Measurements from ENCODE around the gene SEMA4D. TPM values are rescaled to one million over a fixed set of nuclear protein-coding genes. Genes with fewer than 3 reads are reported as not detected.
A peak's percentile ranks its signal among the peaks of the same experiment; 100 is the strongest.

SEMA4D gene
- polyA plus RNA-seq, 1 donor from 2014 or later, result 34.0 TPM

DNA sequence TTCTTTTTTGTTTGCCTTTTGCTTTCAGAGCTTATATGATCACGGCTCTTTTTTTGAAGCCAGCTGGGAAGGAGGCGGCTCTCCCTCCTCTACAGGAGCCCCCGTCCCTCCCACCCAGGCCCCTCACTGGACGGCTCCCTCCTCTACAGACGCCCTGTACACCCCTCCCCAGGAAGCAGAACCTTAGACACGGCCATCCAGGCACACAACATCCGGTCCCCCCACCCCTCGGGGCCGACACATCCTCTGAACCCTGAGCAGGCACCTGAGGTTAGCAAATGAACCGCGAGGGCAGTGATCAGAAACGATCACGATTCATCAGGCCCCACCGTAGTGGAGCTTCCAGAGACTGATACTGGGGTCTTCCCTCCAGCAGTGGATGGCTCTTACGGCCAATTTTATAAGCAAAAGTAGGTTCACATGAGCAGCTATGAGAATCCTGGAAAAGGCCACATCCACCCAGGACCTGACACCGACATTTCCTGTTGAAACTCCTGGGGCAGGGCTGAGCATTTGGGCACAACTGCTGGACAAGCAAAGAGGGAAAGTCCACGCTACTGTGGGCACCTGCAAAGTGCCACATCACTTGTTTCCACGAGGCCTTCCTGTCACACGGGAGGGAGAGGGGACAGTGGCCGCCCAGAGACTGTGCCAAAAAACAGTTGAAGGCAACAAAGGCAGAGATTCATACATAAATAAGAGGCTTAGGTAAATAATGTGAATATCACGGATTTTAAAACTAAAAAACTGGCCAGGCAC lies 78.9 kb downstream of the SEMA4D start:
- Histone ChIP-seq H3K4me3 (ENCODE audit: low read length) (no peak overlapping the region), H3F3A (ENCODE audit: insufficient read depth, low read length, poor library complexity, severe bottlenecking) (peaks cover 10% of the 10 kb centered on the region), H3K9ac (ENCODE audit: low read length) (no peak overlapping the region), H3K36me3 (ENCODE audit: insufficient read depth, low read length) (no peaks in the 10 kb centered on the region), H3K79me2 (replicated peaks; ENCODE audit: insufficient read depth, low read length) (peaks cover 33% of the 10 kb centered on the region), H3K27ac (ENCODE audit: low read length) (peak overlapping the region; percentile 48), H3K4me2 (ENCODE audit: low read length) (no peak overlapping the region), H4K20me1 (ENCODE audit: insufficient read depth) (no peaks in the 10 kb centered on the region), H3K9me2 (ENCODE audit: insufficient read depth, low read length) (no peaks in the 10 kb centered on the region), H2AFZ (ENCODE audit: low read depth, low read length) (no peak overlapping the region), H3K9me3 (ENCODE audit: low read length) (no peaks in the 10 kb centered on the region), H3K27me3 (ENCODE audit: insufficient read depth, low read depth, low read length) (no peaks in the 10 kb centered on the region)
- TF ChIP-seq POLR2AphosphoS5 (IDR thresholded peaks at IDR 0.05) (no peak), RAD21 (conservative IDR thresholded peaks at IDR 0.05) (no peak), EP300 (conservative IDR thresholded peaks at IDR 0.05; ENCODE audit: poor library complexity, severe bottlenecking) (no peak), MXI1 (conservative IDR thresholded peaks at IDR 0.05; ENCODE audit: poor library complexity, severe bottlenecking) (no peak), SMC3 (conservative IDR thresholded peaks at IDR 0.05; ENCODE audit: poor library complexity) (no peak), EZH2 (IDR thresholded peaks at IDR 0.05; ENCODE audit: borderline replicate concordance, insufficient read depth, low read length, poor library complexity, severe bottlenecking) (no peak)

DNA sequence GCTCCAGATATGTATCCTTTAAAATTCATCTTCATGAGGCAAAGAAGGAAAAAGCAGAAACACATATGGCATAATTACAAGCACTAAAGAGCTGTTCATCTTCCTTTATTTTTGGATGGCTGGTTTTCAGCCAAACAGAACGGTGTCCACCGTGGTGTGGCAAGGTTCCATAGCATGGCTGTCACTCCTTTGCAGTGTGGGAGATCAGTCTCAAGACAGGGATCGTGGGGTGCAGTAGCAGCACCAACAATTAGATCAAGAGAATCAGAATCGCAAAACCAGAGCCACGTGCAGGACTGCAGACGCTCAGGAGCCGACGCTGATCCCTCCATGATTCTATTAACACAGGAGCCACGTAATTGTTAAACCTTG lies 79.5 kb downstream of the SEMA4D start:
- H3F3A ChIP-seq (ENCODE audit: insufficient read depth, low read length, poor library complexity, severe bottlenecking), result peaks cover 10% of the 10 kb centered on the region
- peak overlapping the region; percentile 48 for H3K27ac ChIP-seq (ENCODE audit: low read length)
- no peak overlapping the region for H2AFZ ChIP-seq (ENCODE audit: low read depth, low read length)

More for the DNA sequence above, 79.5 kb downstream of the SEMA4D start:
- Histone ChIP-seq H4K20me1 (ENCODE audit: insufficient read depth) (no peaks in the 10 kb centered on the region), H3K9me3 (ENCODE audit: low read length) (no peaks in the 10 kb centered on the region), H3K36me3 (ENCODE audit: insufficient read depth, low read length) (no peaks in the 10 kb centered on the region), H3K4me2 (ENCODE audit: low read length) (no peak overlapping the region), H3K9ac (ENCODE audit: low read length) (no peak overlapping the region), H3K27me3 (ENCODE audit: insufficient read depth, low read depth, low read length) (no peaks in the 10 kb centered on the region), H3K9me2 (ENCODE audit: insufficient read depth, low read length) (no peaks in the 10 kb centered on the region), H3K79me2 (replicated peaks; ENCODE audit: insufficient read depth, low read length) (peaks cover 33% of the 10 kb centered on the region), H3K4me3 (ENCODE audit: low read length) (no peak overlapping the region)
- TF ChIP-seq, protein P1, sequence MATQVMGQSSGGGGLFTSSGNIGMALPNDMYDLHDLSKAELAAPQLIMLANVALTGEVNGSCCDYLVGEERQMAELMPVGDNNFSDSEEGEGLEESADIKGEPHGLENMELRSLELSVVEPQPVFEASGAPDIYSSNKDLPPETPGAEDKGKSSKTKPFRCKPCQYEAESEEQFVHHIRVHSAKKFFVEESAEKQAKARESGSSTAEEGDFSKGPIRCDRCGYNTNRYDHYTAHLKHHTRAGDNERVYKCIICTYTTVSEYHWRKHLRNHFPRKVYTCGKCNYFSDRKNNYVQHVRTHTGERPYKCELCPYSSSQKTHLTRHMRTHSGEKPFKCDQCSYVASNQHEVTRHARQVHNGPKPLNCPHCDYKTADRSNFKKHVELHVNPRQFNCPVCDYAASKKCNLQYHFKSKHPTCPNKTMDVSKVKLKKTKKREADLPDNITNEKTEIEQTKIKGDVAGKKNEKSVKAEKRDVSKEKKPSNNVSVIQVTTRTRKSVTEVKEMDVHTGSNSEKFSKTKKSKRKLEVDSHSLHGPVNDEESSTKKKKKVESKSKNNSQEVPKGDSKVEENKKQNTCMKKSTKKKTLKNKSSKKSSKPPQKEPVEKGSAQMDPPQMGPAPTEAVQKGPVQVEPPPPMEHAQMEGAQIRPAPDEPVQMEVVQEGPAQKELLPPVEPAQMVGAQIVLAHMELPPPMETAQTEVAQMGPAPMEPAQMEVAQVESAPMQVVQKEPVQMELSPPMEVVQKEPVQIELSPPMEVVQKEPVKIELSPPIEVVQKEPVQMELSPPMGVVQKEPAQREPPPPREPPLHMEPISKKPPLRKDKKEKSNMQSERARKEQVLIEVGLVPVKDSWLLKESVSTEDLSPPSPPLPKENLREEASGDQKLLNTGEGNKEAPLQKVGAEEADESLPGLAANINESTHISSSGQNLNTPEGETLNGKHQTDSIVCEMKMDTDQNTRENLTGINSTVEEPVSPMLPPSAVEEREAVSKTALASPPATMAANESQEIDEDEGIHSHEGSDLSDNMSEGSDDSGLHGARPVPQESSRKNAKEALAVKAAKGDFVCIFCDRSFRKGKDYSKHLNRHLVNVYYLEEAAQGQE (IDR thresholded peaks at IDR 0.05; ENCODE audit: borderline replicate concordance), result no peak
- TF ChIP-seq, protein P2, sequence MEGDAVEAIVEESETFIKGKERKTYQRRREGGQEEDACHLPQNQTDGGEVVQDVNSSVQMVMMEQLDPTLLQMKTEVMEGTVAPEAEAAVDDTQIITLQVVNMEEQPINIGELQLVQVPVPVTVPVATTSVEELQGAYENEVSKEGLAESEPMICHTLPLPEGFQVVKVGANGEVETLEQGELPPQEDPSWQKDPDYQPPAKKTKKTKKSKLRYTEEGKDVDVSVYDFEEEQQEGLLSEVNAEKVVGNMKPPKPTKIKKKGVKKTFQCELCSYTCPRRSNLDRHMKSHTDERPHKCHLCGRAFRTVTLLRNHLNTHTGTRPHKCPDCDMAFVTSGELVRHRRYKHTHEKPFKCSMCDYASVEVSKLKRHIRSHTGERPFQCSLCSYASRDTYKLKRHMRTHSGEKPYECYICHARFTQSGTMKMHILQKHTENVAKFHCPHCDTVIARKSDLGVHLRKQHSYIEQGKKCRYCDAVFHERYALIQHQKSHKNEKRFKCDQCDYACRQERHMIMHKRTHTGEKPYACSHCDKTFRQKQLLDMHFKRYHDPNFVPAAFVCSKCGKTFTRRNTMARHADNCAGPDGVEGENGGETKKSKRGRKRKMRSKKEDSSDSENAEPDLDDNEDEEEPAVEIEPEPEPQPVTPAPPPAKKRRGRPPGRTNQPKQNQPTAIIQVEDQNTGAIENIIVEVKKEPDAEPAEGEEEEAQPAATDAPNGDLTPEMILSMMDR (IDR thresholded peaks at IDR 0.05; ENCODE audit: poor library complexity, severe bottlenecking), result no peak
- no peak for TF ChIP-seq EZH2 (IDR thresholded peaks at IDR 0.05; ENCODE audit: borderline replicate concordance, insufficient read depth, low read length, poor library complexity, severe bottlenecking)
- TF ChIP-seq RAD21 (conservative IDR thresholded peaks at IDR 0.05), result no peak
- no peak for TF ChIP-seq TAF1 (IDR thresholded peaks at IDR 0.05; ENCODE audit: low read depth)
- TF ChIP-seq POLR2AphosphoS5 (IDR thresholded peaks at IDR 0.05), result no peak
- no peak for TF ChIP-seq MXI1 (conservative IDR thresholded peaks at IDR 0.05; ENCODE audit: poor library complexity, severe bottlenecking)
- no peak for TF ChIP-seq EP300 (conservative IDR thresholded peaks at IDR 0.05; ENCODE audit: poor library complexity, severe bottlenecking)
- TF ChIP-seq SMC3 (conservative IDR thresholded peaks at IDR 0.05; ENCODE audit: poor library complexity), result no peak
